C4-2B (cell line): ENCODE measurements around the gene CPXM1.

Experiments
- CTCF ChIP-seq: fragments of 450-650 bp; conservative IDR thresholded peaks from 2 replicates; pipeline ENCODE4 v1.5.1; 2017; ENCODE audit warnings: mild to moderate bottlenecking
- ZFX ChIP-seq: fragments of 450-650 bp; IDR thresholded peaks from 2 replicates; pipeline ENCODE4 v1.6.1; 2017

- TF ChIP-seq CTCF = no peak
- TF ChIP-seq ZFX = no peak
Measured at GRCh38 chr20:2771631-2772080, 28.8 kb downstream of the CPXM1 start.
